ENCODE data around the gene BANK1.

The BANK1 gene

DNA sequence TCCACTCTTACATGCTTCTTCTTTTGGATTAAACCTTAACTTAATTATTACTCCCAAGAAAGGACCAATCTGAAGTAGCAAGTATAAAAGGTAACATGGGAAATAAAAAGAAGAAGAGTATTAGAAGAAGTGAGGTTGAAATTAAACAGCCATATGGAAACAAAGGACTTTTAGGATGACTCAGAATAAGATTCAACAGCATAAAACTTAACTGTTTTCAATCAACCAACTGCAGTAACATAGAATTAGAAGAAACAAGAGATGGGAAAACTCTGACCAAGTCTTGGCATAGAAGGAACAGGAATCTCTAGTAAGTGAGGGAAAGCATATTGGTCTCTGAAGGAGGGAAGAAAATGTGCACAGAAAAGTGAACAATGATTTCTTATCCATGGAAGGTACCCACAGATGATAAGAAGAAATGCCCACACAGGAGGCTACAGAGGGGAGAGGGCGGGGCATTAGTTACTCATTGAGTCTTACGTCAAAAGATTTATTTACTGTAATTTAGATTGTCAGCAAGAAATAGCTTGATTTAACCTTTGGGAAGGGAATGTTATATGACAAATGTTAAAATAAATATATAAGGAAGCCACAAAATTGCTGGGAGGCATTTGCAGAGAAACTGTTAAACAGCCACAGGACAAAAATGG is 177.3 kb downstream of the BANK1 start:
- no peak for DNase-seq

GRCh38 chr4:101968364-101968763 is 177.8 kb downstream of the BANK1 start:
- no peak for DNase-seq

DNA sequence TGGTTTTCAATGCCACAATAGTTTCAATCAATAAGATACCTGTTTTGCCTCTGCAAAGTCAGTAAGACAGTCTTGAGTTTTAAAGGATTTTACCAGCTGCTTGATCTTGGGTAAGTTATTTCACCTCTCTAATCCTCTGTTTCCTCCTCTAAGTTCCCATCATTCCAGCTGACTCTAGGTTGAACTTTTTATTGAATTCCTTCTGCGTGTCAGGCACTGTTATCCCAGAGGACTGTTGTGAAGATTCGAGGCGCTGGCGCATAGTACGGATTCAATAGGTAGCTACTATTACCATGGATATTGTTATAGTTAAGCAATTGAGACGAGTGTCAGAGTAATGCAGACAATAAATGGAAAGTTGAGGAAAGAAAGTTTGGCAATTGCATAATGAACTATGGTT is 179.4 kb downstream of the BANK1 start:
- no peak for DNase-seq

DNA sequence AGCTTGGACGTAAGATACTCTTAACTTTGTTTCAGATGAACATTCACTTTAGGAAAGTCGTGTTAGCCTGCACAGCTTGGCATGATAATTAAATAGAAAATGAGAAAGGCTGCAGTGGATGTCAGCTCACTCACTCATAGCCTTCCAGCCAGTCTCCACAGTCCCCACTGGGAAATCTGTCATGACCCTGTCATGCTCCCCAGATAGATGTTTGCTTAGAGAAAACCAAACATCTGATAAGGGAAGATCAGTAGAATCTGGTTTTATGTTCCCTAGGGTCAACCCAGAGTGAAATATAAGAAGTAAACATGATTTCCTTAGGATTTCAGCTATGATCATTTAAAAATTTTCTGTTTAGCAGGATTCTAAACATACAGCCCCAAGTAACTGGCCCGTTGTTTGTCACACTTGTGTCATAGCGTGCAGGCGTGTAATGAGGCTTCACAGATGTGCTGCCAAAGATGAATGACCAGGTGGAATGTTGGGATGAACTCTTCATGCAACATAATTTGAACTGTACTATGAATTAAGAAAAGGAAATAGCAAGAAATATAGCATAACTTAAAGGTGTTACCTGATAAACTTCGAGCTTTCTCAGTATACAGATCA is 180.1 kb downstream of the BANK1 start:
- DNase-seq: no peak

DNA sequence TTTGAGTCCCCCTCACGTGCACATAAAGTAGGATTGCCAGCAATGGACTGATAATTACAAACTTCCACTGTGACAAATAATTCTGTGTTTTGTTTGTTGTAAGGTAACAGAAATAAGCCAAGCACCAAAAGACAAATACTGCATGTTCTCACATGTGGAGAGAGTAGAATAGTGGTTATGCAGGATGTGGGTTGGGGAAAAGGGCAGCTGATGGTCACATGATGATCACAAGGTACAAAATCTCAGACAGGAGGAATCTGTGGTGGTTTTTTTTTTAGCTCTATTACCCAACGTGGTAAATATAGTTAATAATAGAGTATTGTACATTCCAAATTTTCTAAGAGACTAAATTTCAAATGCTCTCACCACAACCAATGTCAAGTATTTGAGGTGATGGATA is 182.3 kb downstream of the BANK1 start:
- no peak for DNase-seq

DNA sequence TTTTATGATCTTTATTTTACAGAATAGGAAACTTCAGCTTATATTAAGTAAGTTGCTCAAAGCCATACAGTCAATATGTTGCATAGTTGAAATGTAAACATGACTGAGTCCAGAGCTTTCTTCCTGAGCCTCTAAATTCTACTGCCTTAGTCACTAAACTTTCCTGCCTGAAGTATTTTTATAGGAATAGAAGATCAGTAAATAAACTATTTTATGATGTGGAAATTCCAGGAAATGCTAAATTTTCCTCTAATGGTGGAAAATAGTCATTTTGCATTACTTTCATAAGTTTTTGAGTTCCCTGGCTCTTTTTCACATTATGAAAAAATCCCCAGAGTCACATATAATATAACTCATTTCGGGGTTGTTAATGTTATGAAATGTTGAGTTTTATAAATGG is 182.8 kb downstream of the BANK1 start:
- no peak for DNase-seq

GRCh38 chr4:101977076-101977475 is 186.5 kb downstream of the BANK1 start:
- no peak for DNase-seq

DNA sequence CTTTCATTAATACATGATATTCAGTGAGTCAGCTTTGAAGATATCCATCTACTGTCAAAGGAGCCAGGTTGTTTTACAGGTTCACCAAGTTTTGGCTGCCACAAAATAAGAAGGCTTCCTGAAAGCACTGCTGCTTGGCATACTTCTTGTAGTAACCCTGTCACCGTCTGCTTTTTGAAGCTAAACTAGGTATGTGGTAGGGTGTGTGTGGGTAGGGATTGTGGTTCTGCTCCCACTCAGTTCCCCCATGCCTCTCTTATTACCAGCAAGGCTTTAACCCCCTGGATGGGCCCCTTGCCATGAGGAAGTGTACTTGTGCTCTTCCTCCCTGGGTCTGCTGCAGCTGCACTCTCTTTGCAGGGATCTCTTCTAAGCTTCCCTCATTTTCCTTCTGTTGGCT is 191.2 kb downstream of the BANK1 start:
- DNase-seq: no peak

GRCh38 chr4:101983835-101984234 is 193.3 kb downstream of the BANK1 start:
- no peak for DNase-seq

GRCh38 chr4:101987623-101988243 is 197.2 kb downstream of the BANK1 start:
- DNase-seq: no peak

DNA sequence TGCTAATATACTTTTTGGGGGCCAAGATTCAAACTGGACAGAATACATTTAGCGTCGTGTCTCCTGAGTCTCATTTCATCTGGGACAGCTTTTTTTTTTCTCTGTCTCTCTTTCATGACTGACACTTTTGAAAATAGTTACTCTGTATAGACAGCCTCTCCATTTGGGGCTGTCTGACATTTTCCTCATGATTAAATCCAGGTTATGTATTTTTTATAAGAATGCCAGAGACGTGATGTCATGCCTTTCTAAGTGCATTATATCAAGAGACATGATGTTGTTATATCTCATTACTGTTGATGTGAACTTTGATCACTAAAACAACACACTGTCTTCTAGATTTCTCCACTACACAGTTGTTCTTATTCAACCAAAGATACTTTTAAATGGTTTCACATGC is 199.0 kb downstream of the BANK1 start:
- no peak for DNase-seq

DNA sequence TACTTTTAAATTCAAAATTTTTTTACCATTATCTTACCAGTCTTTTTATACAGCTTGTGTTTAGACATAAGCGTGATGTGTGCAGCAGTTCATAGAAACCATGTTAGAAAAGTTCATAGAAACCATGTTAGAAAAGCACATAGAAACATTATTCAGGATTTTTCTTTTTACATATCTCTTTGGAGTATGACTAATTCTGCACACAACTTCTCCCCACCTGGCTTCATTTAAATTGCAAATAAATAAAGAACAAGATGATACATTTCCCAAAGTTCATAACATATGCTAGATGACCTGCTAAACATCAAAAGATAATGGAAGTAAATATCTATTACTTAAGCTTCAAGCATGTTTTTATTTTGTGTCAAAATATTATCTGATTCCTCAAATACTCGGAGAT is 201.9 kb downstream of the BANK1 start:
- no peak for DNase-seq

DNA sequence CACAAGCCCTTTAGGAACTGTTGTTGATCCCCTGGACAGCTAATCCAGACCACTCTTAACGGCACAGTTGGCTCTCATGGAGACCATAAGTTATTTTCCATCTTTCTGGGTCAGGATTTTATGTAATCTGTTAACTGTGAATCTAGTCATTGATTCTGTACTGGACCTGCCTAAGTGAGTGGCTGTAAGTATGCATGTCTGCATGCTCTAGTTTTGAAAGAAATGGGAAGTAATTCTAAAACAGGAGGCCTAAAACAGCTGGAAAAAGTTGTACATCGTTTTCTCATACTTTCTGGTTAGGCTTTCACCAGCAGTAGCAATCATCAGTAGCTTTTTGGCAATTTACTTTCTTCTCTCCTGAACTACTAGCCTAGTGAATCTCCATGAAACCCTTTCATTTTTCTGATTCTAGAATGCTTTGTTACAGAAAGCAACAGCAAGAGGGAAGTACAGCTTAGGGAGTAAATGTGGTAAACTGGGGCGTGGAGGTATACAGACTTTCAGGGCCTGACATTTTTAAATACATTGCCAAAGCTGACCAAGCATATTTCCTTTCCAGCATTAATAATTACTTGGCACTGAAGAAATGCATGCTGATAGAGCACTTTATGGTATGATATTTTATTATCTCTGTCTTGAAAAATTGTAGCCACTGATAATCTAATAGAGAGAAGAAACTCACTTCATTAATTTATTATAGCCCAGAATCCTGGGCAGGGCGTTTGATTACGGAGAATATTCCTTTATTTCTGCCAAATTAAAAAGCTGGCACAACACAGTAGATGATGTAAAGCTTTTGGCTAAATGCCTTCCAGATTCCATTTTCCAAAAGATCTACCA is 202.7 kb downstream of the BANK1 start:
- DNase-seq: no peak

- DNase-seq: no peak
These were observed 203.6 kb downstream of the BANK1 start for GRCh38 chr4:101993842-101994775.

DNA sequence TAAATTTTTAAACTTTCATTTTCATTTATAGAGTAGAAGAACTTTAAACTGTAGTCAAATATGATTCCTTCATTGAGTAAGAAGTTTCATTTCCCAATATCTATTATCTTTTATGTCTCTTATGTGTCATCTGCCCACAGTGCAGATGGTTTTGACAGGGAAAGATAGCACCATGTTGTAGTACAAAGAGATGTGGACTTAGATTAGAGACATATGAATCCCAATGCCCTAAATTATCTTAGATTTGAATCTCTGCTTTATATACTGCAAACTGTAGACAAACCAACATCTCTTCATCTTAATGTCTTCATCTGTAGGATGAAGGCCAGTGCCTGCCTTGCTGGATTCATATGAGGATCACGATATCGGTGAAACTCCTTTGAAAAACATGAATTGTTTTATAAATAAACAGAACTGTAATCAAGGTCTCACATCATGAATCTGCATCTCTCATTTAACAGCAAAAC is 217.5 kb downstream of the BANK1 start:
- DNase-seq: no peak

- no peak for DNase-seq
These were observed 218.2 kb downstream of the BANK1 start for GRCh38 chr4:102008711-102009110.

GRCh38 chr4:102022343-102022742 is 231.8 kb downstream of the BANK1 start:
- no peak for DNase-seq

DNA sequence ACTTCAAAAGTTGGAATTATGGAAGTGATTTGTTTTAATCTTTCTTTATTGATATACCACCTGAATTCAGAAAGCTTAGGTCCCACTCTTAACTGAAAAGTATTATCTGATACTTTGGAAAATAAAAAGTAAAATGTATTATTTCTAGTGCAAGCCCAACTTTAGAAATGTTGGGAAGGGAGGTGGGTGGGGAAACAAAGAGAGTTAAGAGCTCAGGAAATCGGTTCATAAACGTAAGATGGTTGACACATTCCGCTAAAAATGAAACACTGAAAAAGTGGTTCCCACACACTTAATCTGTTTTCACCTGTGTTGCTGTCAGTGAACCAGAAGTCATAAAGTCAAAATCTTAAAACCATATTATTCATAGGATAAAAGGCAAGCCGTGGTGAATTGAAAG is 237.4 kb downstream of the BANK1 start:
- no peak for DNase-seq

GRCh38 chr4:102031406-102031805 is 240.9 kb downstream of the BANK1 start:
- no peak for DNase-seq

DNA sequence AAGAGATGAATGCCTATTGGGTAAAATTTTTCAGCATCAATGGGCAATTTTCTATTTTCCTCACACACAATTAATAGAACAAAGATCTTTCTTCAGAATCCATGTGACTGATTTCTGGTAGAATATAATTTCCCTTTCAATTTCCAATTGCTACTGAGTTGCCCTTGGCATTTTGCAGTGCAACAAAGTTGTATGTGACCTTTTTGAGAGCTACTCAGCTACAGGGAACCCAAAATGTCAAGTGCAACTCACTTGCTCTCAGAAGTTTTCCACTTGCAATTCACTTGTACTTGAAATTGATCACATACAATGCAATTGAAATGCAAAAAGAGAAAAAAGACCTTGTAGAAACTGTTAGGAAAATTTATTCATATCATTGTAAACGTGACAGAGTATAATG is 245.5 kb downstream of the BANK1 start:
- DNase-seq: no peak

GRCh38 chr4:102036619-102037376 is 246.3 kb downstream of the BANK1 start:
- DNase-seq: peak; percentile 78

DNA sequence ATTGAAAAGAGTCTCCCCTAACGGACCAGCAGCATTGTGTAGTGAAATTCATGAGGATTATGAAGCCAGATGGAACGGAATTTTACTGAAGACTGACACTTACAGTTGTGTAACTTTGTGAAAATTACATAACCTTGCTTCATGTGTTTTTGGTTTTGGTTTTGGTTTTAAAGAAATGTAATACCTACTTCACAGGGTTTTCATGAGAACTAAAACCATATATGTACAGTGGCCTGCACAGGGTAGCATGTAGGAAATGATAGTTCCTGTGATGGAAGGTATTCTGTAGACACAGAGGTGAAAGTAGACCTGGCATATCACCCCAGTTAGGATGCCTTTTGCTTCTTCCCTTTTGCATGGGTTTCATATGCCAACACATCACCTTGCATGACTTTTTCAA is 247.0 kb downstream of the BANK1 start:
- DNase-seq: no peak

Data from DMS153 (cell line).